Measurements from ENCODE around the gene MCEE.

DNA sequence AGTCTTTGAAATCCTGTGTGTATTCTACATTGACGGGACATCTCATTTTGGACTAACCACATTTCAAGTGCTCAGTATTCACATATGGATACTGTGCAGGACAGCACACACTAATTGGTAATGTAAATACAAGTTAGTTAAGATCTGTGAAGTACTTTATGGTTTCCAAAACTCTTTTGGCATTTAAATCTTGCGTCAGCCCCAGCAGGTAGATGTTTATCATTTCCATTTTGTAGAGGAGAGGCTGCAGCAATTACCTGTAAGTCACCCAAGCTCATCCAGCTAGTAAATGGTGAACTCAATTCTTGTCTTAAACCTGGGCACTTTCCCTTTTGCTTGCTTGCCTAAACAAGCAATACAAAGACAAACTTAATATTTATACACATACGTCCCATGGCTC lies 63.2 kb downstream of the MCEE start:
- no peak for TF ChIP-seq CTBP1 (IDR thresholded peaks at IDR 0.05; ENCODE audit: borderline replicate concordance)
- TF ChIP-seq, protein P1, sequence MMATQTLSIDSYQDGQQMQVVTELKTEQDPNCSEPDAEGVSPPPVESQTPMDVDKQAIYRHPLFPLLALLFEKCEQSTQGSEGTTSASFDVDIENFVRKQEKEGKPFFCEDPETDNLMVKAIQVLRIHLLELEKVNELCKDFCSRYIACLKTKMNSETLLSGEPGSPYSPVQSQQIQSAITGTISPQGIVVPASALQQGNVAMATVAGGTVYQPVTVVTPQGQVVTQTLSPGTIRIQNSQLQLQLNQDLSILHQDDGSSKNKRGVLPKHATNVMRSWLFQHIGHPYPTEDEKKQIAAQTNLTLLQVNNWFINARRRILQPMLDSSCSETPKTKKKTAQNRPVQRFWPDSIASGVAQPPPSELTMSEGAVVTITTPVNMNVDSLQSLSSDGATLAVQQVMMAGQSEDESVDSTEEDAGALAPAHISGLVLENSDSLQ (IDR thresholded peaks at IDR 0.05) = no peak
- no peak for TF ChIP-seq TARDBP (IDR thresholded peaks at IDR 0.05)
- no peak for TF ChIP-seq BHLHE40 (IDR thresholded peaks at IDR 0.05; ENCODE audit: borderline replicate concordance)
- TF ChIP-seq L3MBTL2 (conservative IDR thresholded peaks at IDR 0.05) = no peak
- TF ChIP-seq SUZ12 (IDR thresholded peaks at IDR 0.05) = no peak
- no peak for TF ChIP-seq ZNF384 (IDR thresholded peaks at IDR 0.05)
